Measurements from ENCODE around the gene DCXR.

Gene DCXR

DNA sequence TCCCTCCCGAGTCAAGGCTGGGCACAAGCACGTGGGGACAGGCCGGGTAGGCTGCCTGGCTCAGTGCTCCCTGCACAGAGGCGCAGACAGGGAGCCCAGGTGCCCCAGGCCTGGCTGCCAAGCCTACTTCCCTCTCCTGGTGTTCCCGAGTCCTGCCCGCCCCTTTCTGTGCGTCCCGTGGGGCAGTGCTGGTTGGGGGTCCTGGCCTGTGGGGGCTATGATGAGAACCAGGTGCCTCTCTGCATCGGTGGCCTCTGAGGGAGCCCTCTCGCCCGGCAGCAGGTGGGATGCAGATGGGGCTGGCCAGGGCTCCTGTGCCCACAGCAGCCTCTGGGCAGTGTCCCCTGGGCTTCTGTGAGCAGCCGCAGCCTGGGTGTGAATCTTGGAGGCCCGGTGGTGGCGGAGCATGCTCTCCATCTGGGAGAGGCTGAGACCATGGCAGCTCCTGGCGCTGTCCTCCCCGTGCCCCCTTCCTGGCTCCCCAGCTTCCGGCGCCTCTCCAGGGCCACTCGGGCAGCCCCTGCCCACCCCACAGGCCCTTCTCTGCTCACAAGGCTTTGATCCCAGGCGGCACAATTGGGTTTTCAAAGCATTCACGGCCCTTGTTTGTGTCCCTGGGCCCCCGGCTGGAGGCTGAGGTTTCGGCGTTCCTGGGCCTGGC lies 22.1 kb downstream of the DCXR start:
- no peak for TF ChIP-seq POU2F2 (IDR thresholded peaks at IDR 0.05; ENCODE audit: low read depth, low read length)
- TF ChIP-seq PAX5 (IDR thresholded peaks at IDR 0.05; ENCODE audit: insufficient read depth, low read length, severe bottlenecking) = no peak
- TF ChIP-seq POLR2AphosphoS5 (IDR thresholded peaks at IDR 0.05; ENCODE audit: low read depth, low read length) = no peak
- no peak for TF ChIP-seq POLR2A (IDR thresholded peaks at IDR 0.05; ENCODE audit: low read depth, low read length)
- TF ChIP-seq SPI1 (IDR thresholded peaks at IDR 0.05; ENCODE audit: low read depth, low read length) = no peak
- TF ChIP-seq TAF1 (IDR thresholded peaks at IDR 0.05; ENCODE audit: low read depth, low read length) = no peak
- DNase-seq (ENCODE audit: insufficient read length, low spot score) (no peak), FAIRE-seq (no peak)

DNA sequence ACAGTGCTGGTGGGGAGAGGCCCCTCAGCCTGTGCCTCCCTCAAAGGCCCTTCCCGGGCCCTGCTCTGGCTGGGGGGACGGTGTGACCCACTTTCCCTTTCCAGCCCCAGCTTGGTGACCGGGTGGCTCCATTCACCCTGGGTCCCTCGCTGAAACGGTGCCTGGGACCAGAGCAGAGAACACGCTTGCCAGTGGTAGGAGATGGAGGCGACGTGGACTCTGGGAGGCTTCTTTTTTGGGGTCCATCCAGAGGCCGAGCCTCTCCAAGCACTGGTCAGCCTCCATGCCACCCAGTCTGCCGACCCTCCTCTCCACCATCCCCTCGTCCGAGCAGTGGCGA lies 22.6 kb downstream of the DCXR start:
- no peak for TF ChIP-seq SPI1 (IDR thresholded peaks at IDR 0.05; ENCODE audit: low read depth, low read length)
- no peak for TF ChIP-seq POLR2A (IDR thresholded peaks at IDR 0.05; ENCODE audit: low read depth, low read length)
- TF ChIP-seq POLR2AphosphoS5 (IDR thresholded peaks at IDR 0.05; ENCODE audit: low read depth, low read length) = no peak
- no peak for TF ChIP-seq TAF1 (IDR thresholded peaks at IDR 0.05; ENCODE audit: low read depth, low read length)
- no peak for TF ChIP-seq PAX5 (IDR thresholded peaks at IDR 0.05; ENCODE audit: insufficient read depth, low read length, severe bottlenecking)
- TF ChIP-seq POU2F2 (IDR thresholded peaks at IDR 0.05; ENCODE audit: low read depth, low read length) = no peak
- no peak for FAIRE-seq
- no peak for DNase-seq (ENCODE audit: insufficient read length, low spot score)

- FAIRE-seq = no peak
- no peak for TF ChIP-seq SPI1 (IDR thresholded peaks at IDR 0.05; ENCODE audit: low read depth, low read length)
- TF ChIP-seq TAF1 (IDR thresholded peaks at IDR 0.05; ENCODE audit: low read depth, low read length) = no peak
- TF ChIP-seq PAX5 (IDR thresholded peaks at IDR 0.05; ENCODE audit: insufficient read depth, low read length, severe bottlenecking) = no peak
- no peak for TF ChIP-seq POLR2AphosphoS5 (IDR thresholded peaks at IDR 0.05; ENCODE audit: low read depth, low read length)
- no peak for TF ChIP-seq POU2F2 (IDR thresholded peaks at IDR 0.05; ENCODE audit: low read depth, low read length)
- TF ChIP-seq POLR2A (IDR thresholded peaks at IDR 0.05; ENCODE audit: low read depth, low read length) = no peak
- DNase-seq (ENCODE audit: insufficient read length, low spot score) = no peak
These were observed 23.1 kb downstream of the DCXR start for GRCh38 chr17:82014432-82014831.

- no peak for FAIRE-seq
- no peak for TF ChIP-seq SPI1 (IDR thresholded peaks at IDR 0.05; ENCODE audit: low read depth, low read length)
- TF ChIP-seq POLR2AphosphoS5 (IDR thresholded peaks at IDR 0.05; ENCODE audit: low read depth, low read length) = no peak
- TF ChIP-seq TAF1 (IDR thresholded peaks at IDR 0.05; ENCODE audit: low read depth, low read length) = no peak
- TF ChIP-seq PAX5 (IDR thresholded peaks at IDR 0.05; ENCODE audit: insufficient read depth, low read length, severe bottlenecking) = no peak
- no peak for TF ChIP-seq POU2F2 (IDR thresholded peaks at IDR 0.05; ENCODE audit: low read depth, low read length)
- TF ChIP-seq POLR2A (IDR thresholded peaks at IDR 0.05; ENCODE audit: low read depth, low read length) = no peak
- no peak for DNase-seq (ENCODE audit: insufficient read length, low spot score)
These were observed 23.6 kb downstream of the DCXR start for GRCh38 chr17:82013772-82014321.

DNA sequence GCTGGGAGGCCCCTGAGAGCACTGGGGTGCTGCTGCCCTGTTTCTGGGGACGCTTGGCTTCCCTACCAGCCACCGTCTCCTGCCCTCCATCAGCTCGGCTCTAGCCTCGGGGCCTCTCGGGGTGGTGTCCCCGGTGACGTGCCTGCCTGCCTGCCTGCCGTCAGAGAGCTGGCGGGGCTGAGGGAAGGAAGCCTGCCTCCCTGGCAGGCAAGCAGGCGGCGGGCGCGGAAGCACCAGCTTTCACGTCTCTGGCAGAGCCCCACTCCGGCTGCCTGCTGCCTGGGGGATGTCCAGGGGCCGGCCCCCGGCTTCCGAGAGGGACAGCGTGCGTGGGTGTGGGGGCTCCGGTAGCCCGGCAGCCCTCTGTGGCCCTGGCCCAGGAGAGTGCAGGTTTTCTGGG lies 24.2 kb downstream of the DCXR start:
- DNase-seq (ENCODE audit: insufficient read length, low spot score) (no peak), FAIRE-seq (no peak)
- TF ChIP-seq POLR2A (IDR thresholded peaks at IDR 0.05; ENCODE audit: low read depth, low read length) (no peak), TAF1 (IDR thresholded peaks at IDR 0.05; ENCODE audit: low read depth, low read length) (no peak), SPI1 (IDR thresholded peaks at IDR 0.05; ENCODE audit: low read depth, low read length) (no peak), PAX5 (IDR thresholded peaks at IDR 0.05; ENCODE audit: insufficient read depth, low read length, severe bottlenecking) (no peak)

DNA sequence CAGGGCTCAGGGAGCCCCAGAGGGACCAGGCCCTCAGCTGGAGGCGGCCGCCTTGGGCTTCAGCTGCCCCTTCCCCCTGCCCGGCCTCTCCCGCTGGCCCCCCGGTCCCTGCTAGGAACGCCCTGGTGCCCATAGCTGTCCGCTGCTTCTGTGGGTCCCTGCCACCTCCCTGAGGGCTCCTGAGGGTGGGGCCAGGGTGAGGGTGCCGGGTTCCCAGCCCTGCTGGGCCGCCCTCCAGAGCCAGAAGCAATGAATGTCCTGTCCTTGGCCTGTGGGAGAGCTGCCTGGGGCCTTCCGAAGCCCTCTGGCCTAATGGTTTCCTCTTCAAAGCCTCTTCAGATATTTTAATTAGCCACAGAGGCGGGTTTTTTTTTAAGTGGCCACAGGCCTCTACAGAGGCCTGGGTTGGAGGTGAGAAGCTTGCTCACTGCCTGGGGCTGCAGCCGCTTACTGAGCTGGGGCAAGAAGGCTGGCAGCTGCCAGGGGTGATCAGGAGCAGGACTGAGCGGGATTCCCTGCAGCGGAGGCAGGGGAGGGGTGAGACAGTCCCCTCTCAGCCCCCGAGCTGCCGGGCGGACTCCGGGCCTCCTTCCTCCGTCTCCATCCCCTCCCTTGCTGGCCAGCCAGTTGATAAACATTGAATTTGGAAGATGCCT lies 24.7 kb downstream of the DCXR start:
- DNase-seq (ENCODE audit: insufficient read length, low spot score) = no peak
- TF ChIP-seq SPI1 (IDR thresholded peaks at IDR 0.05; ENCODE audit: low read depth, low read length) (no peak), POLR2AphosphoS5 (IDR thresholded peaks at IDR 0.05; ENCODE audit: low read depth, low read length) (no peak), POU2F2 (IDR thresholded peaks at IDR 0.05; ENCODE audit: low read depth, low read length) (no peak), PAX5 (IDR thresholded peaks at IDR 0.05; ENCODE audit: insufficient read depth, low read length, severe bottlenecking) (no peak), POLR2A (IDR thresholded peaks at IDR 0.05; ENCODE audit: low read depth, low read length) (no peak), TAF1 (IDR thresholded peaks at IDR 0.05; ENCODE audit: low read depth, low read length) (no peak)
- FAIRE-seq = no peak

- FAIRE-seq (no peak), DNase-seq (ENCODE audit: insufficient read length, low spot score) (no peak)
- no peak for TF ChIP-seq PAX5 (IDR thresholded peaks at IDR 0.05; ENCODE audit: insufficient read depth, low read length, severe bottlenecking)
- no peak for TF ChIP-seq POU2F2 (IDR thresholded peaks at IDR 0.05; ENCODE audit: low read depth, low read length)
These were observed 25.2 kb downstream of the DCXR start for GRCh38 chr17:82012261-82012639.

GRCh38 chr17:82011617-82012187 lies 25.8 kb downstream of the DCXR start:
- TF ChIP-seq PAX5 (IDR thresholded peaks at IDR 0.05; ENCODE audit: insufficient read depth, low read length, severe bottlenecking) = no peak
- TF ChIP-seq SPI1 (IDR thresholded peaks at IDR 0.05; ENCODE audit: low read depth, low read length) = no peak
- no peak for TF ChIP-seq POU2F2 (IDR thresholded peaks at IDR 0.05; ENCODE audit: low read depth, low read length)
- no peak for TF ChIP-seq POLR2A (IDR thresholded peaks at IDR 0.05; ENCODE audit: low read depth, low read length)
- no peak for TF ChIP-seq TAF1 (IDR thresholded peaks at IDR 0.05; ENCODE audit: low read depth, low read length)
- FAIRE-seq (no peak), DNase-seq (ENCODE audit: insufficient read length, low spot score) (no peak)

GRCh38 chr17:82010575-82011525 lies 26.6 kb downstream of the DCXR start:
- DNase-seq (ENCODE audit: insufficient read length, low spot score) (no peak), FAIRE-seq (no peak)
- no peak for TF ChIP-seq POLR2AphosphoS5 (IDR thresholded peaks at IDR 0.05; ENCODE audit: low read depth, low read length)
- TF ChIP-seq TAF1 (IDR thresholded peaks at IDR 0.05; ENCODE audit: low read depth, low read length) = no peak
- TF ChIP-seq POU2F2 (IDR thresholded peaks at IDR 0.05; ENCODE audit: low read depth, low read length) = no peak
- no peak for TF ChIP-seq SPI1 (IDR thresholded peaks at IDR 0.05; ENCODE audit: low read depth, low read length)
- TF ChIP-seq PAX5 (IDR thresholded peaks at IDR 0.05; ENCODE audit: insufficient read depth, low read length, severe bottlenecking) = no peak
- TF ChIP-seq POLR2A (IDR thresholded peaks at IDR 0.05; ENCODE audit: low read depth, low read length) = no peak
